Heart left ventricle (tissue), 13 donors: ENCODE measurements around the gene COL6A2.

Experiments
- POLR2A ChIP-seq, 2 donors: fragments of 450-650 bp; IDR thresholded peaks; one replicate each; pipeline ENCODE4 v1.6.1; 2017; ENCODE audit warnings: antibody characterized with exemption in 2 of 2, mild to moderate bottlenecking in 2 of 2, moderate library complexity in 2 of 2
- TF ChIP-seq, protein P1 (sequence below), 12 donors: fragments of 200-600 bp; sonication (generic) in 4 of 12; IDR thresholded peaks; one replicate each; pipeline versions ENCODE4 v1.5.0 to v1.8.0; 2018 to 2022; ENCODE audit warnings: antibody characterized with exemption in 12 of 12, mild to moderate bottlenecking in 5 of 12
- donor health status: ischemic (EF 13 %, LVEDD 7.1; RV severe dilation, severe dysfunction).
- donor health status: DM: no; HTN: yes; CAD: no.
- donor health status: DM: no; HTN: no; CAD: no.
- donor health status: ischemic (EF 25% LVEDD 6.9; RV normal size, moderate dysfunction).
- donor health status: ischemic (EF 25% LVEDD 5.7; RV mildly dilated, moderate dysfunction).
- donor health status: ischemic (EF 35%, LVEDD 5.7; RV mildly dilated, moderate dysfunction).
- donor health status: nonischemic (EF 11% LVEDD 7.7; RV severe dilation, severe dysfunction).
- donor health status: DM: yes; HTN: yes; CAD: no.
- donor health status: PGD.
- donor health status: ischemic (EF 29% LVEDD 5.4; RV normal size, mild dysfunction).
- donor health status: nonischemic (EF 23%, LVEDD 6.1; RV moderate dilation, normal function).

DNA sequence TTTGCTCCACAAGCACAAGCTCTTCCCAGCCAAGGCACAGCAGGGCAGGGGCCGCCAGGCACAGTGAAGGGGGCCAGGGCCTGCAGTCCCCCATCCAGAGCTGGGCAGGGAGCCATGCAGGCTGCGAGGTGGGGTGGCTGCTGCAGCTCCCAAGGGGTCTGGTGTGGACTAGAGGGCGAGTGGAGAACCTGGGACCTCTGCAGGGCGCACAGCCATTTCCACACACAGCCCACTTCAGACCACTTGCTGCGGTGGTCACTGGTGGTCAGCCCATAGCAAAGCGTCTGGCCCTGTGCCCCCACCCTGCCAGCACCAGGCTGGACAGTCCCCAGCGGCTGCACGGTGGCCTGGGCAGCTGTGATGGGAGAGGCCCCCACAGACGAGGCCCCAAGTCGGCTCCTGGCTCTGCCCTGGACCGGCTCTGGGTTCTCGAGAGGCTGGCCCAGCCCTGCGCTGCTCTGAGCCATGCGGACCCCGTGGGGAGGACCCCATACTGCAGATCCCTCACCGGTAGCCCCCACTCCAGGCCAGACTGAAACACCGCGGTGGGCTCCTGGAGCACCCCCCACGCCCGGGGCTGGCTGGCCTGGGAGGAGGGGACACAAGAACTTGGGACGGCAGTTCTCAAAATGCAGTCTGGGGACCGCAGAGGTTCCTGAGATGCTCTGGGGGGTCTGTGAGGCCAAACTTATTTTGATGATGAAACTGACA lies 47.1 kb upstream of the COL6A2 start:
- TF ChIP-seq, protein P1, sequence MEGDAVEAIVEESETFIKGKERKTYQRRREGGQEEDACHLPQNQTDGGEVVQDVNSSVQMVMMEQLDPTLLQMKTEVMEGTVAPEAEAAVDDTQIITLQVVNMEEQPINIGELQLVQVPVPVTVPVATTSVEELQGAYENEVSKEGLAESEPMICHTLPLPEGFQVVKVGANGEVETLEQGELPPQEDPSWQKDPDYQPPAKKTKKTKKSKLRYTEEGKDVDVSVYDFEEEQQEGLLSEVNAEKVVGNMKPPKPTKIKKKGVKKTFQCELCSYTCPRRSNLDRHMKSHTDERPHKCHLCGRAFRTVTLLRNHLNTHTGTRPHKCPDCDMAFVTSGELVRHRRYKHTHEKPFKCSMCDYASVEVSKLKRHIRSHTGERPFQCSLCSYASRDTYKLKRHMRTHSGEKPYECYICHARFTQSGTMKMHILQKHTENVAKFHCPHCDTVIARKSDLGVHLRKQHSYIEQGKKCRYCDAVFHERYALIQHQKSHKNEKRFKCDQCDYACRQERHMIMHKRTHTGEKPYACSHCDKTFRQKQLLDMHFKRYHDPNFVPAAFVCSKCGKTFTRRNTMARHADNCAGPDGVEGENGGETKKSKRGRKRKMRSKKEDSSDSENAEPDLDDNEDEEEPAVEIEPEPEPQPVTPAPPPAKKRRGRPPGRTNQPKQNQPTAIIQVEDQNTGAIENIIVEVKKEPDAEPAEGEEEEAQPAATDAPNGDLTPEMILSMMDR (IDR thresholded peaks at IDR 0.05) = no peak
- TF ChIP-seq POLR2A (IDR thresholded peaks at IDR 0.05) = no peak
